OCI-LY3 (cell line): Measurements from ENCODE around the gene DPF3.

ENCODE experiments used
- EZH2phosphoT487 ChIP-seq: fragments of 200-600 bp; shearing (Covaris generic); IDR thresholded peaks from 2 replicates; pipeline ENCODE4 v1.6.1; 2018; ENCODE audit warnings: antibody characterized with exemption, mixed run types, low read depth
- TF ChIP-seq, protein P1 (sequence below): fragments of 200-600, 300-600 bp; sonication (generic); IDR thresholded peaks from 2 replicates; pipeline ENCODE4 v1.5.1; 2014; ENCODE audit warnings: antibody characterized with exemption, low read length, low read depth

DNA sequence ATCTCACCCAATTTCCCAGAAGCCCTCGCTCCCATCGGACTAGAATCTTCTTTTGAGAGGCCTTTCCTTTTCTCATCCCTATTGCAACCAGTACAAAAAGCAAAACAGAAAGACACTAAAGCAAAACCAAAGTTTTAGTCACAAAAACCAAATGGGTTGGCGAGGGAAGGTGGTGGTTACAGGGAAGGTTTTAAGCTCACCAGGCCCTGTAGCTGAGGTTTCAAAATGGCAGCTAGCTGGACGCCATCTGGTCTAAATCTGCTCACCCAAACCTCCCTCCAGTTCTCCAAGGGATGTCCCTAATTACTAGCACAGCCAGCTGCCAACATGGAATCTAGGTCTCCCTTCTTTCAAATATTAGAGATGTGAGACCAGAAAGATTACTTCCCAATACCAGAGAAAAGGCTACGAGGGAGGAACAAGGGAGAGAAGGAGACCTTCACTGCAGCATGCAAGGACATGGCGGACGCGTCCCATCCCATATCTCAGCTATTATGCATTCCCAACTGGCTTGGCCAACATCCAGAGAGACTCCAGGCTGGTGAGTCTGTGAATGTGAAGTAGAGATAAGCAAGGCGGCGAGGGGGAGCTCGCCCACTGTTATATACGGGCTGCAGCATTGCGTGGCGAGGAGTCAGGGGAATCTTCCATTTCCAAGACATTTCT lies 70.8 kb downstream of the DPF3 start:
- TF ChIP-seq, protein P1, sequence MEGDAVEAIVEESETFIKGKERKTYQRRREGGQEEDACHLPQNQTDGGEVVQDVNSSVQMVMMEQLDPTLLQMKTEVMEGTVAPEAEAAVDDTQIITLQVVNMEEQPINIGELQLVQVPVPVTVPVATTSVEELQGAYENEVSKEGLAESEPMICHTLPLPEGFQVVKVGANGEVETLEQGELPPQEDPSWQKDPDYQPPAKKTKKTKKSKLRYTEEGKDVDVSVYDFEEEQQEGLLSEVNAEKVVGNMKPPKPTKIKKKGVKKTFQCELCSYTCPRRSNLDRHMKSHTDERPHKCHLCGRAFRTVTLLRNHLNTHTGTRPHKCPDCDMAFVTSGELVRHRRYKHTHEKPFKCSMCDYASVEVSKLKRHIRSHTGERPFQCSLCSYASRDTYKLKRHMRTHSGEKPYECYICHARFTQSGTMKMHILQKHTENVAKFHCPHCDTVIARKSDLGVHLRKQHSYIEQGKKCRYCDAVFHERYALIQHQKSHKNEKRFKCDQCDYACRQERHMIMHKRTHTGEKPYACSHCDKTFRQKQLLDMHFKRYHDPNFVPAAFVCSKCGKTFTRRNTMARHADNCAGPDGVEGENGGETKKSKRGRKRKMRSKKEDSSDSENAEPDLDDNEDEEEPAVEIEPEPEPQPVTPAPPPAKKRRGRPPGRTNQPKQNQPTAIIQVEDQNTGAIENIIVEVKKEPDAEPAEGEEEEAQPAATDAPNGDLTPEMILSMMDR = no peak
- no peak for TF ChIP-seq EZH2phosphoT487
